Measurements from ENCODE around the gene PREX1. TPM values are rescaled to one million over a fixed set of nuclear protein-coding genes. Genes with fewer than 3 reads are reported as not detected.
"Not testable (repeated sequence)": the region's sequence is repeated elsewhere in the genome, so short reads cannot be mapped to it uniquely, and the experiment has no call there.

PREX1 gene
- total RNA-seq, 2 experiments from 2014 or later = 142 to 147 TPM

- no peak for ATAC-seq (ENCODE audit: low read depth)
- no peaks in the 10 kb centered on the region for H3K9me3 Mint-ChIP-seq
- POLR2A ChIA-PET = no interaction called here
- no peak overlapping the region for H3K27ac Mint-ChIP-seq
- H3K4me3 Mint-ChIP-seq = no peak overlapping the region
- H3K36me3 Mint-ChIP-seq = no peaks in the 10 kb centered on the region
- no peak for DNase-seq
- H3K27me3 Mint-ChIP-seq = no peaks in the 10 kb centered on the region
- H3K4me1 Mint-ChIP-seq = no peaks in the 10 kb centered on the region
Observed at GRCh38 chr20:48601798-48602197, 226.0 kb downstream of the PREX1 start.

- Mint-ChIP-seq H3K27ac (no peak overlapping the region), H3K4me1 (no peaks in the 10 kb centered on the region), H3K27me3 (no peaks in the 10 kb centered on the region), H3K9me3 (no peaks in the 10 kb centered on the region), H3K36me3 (no peaks in the 10 kb centered on the region), H3K4me3 (no peak overlapping the region)
- ATAC-seq (ENCODE audit: low read depth) (no peak), DNase-seq (no peak)
- POLR2A ChIA-PET = no interaction called here
Observed at GRCh38 chr20:48600470-48600945, 227.3 kb downstream of the PREX1 start.

- DNase-seq (no peak), ATAC-seq (ENCODE audit: low read depth) (no peak)
- Mint-ChIP-seq H3K27me3 (no peaks in the 10 kb centered on the region), H3K4me1 (no peaks in the 10 kb centered on the region), H3K36me3 (no peaks in the 10 kb centered on the region), H3K4me3 (no peak overlapping the region), H3K27ac (no peak overlapping the region), H3K9me3 (no peaks in the 10 kb centered on the region)
- POLR2A ChIA-PET = no interaction called here
Observed at GRCh38 chr20:48599748-48600469, 227.9 kb downstream of the PREX1 start.

GRCh38 chr20:48599106-48599747, 228.6 kb downstream of the PREX1 start:
- ATAC-seq (ENCODE audit: low read depth) = no peak
- Mint-ChIP-seq H3K4me1 (no peaks in the 10 kb centered on the region), H3K9me3 (no peaks in the 10 kb centered on the region), H3K4me3 (no peak overlapping the region), H3K27me3 (no peaks in the 10 kb centered on the region), H3K27ac (no peak overlapping the region), H3K36me3 (no peaks in the 10 kb centered on the region)
- POLR2A ChIA-PET = no interaction called here
- no peak for DNase-seq

GRCh38 chr20:48598303-48598941, 229.4 kb downstream of the PREX1 start:
- H3K4me3 Mint-ChIP-seq; H3K27ac Mint-ChIP-seq; H3K4me1 Mint-ChIP-seq; ATAC-seq (ENCODE audit: low read depth); POLR2A ChIA-PET; DNase-seq; H3K9me3 Mint-ChIP-seq; H3K27me3 Mint-ChIP-seq; H3K36me3 Mint-ChIP-seq: not testable (repeated sequence)

- Mint-ChIP-seq H3K4me1 (no peaks in the 10 kb centered on the region), H3K36me3 (no peaks in the 10 kb centered on the region), H3K27ac (no peak overlapping the region), H3K4me3 (no peak overlapping the region), H3K27me3 (no peaks in the 10 kb centered on the region), H3K9me3 (no peaks in the 10 kb centered on the region)
- POLR2A ChIA-PET = no interaction called here
- no peak for ATAC-seq (ENCODE audit: low read depth)
- no peak for DNase-seq
Observed at GRCh38 chr20:48597521-48598302, 230.1 kb downstream of the PREX1 start.

GRCh38 chr20:48596334-48596898, 231.4 kb downstream of the PREX1 start:
- Mint-ChIP-seq H3K4me1 (no peaks in the 10 kb centered on the region), H3K27me3 (no peaks in the 10 kb centered on the region), H3K36me3 (no peaks in the 10 kb centered on the region), H3K9me3 (no peaks in the 10 kb centered on the region), H3K27ac (no peak overlapping the region), H3K4me3 (no peak overlapping the region)
- POLR2A ChIA-PET = no interaction called here
- no peak for DNase-seq
- ATAC-seq (ENCODE audit: low read depth) = no peak

- POLR2A ChIA-PET = no interaction called here
- no peaks in the 10 kb centered on the region for H3K9me3 Mint-ChIP-seq
- no peaks in the 10 kb centered on the region for H3K36me3 Mint-ChIP-seq
- peaks cover 2% of the 10 kb centered on the region for H3K27me3 Mint-ChIP-seq
- no peak overlapping the region for H3K27ac Mint-ChIP-seq
- no peak overlapping the region for H3K4me3 Mint-ChIP-seq
- H3K4me1 Mint-ChIP-seq = no peaks in the 10 kb centered on the region
- DNase-seq = no peak
- ATAC-seq (ENCODE audit: low read depth) = no peak
Observed at GRCh38 chr20:48595495-48596333, 232.1 kb downstream of the PREX1 start.

GRCh38 chr20:48594533-48594932, 233.3 kb downstream of the PREX1 start:
- POLR2A ChIA-PET = no interaction called here
- Mint-ChIP-seq H3K4me3 (no peak overlapping the region), H3K27ac (no peak overlapping the region), H3K4me1 (no peaks in the 10 kb centered on the region), H3K36me3 (no peaks in the 10 kb centered on the region), H3K9me3 (no peaks in the 10 kb centered on the region), H3K27me3 (peaks cover 2% of the 10 kb centered on the region)
- DNase-seq (no peak), ATAC-seq (ENCODE audit: low read depth) (no peak)

- DNase-seq (no peak), ATAC-seq (ENCODE audit: low read depth) (no peak)
- POLR2A ChIA-PET = no interaction called here
Observed at GRCh38 chr20:48592107-48592940, 235.5 kb downstream of the PREX1 start.

GRCh38 chr20:48586730-48587129, 241.1 kb downstream of the PREX1 start:
- Mint-ChIP-seq H3K4me3 (no peak overlapping the region), H3K36me3 (no peaks in the 10 kb centered on the region), H3K27me3 (peaks cover 15% of the 10 kb centered on the region), H3K27ac (no peak overlapping the region), H3K9me3 (no peaks in the 10 kb centered on the region), H3K4me1 (no peaks in the 10 kb centered on the region)
- ATAC-seq (ENCODE audit: low read depth) (no peak), DNase-seq (no peak)
- POLR2A ChIA-PET = no interaction called here

More at GRCh38 chr20:48592107-48592940, 235.5 kb downstream of the PREX1 start:
- H3K9me3 Mint-ChIP-seq = no peaks in the 10 kb centered on the region
- no peak overlapping the region for H3K27ac Mint-ChIP-seq
- H3K27me3 Mint-ChIP-seq = peaks cover 4% of the 10 kb centered on the region
- H3K4me1 Mint-ChIP-seq = no peaks in the 10 kb centered on the region
- no peak overlapping the region for H3K4me3 Mint-ChIP-seq
- H3K36me3 Mint-ChIP-seq = no peaks in the 10 kb centered on the region
